RWPE1 (cell line): ENCODE measurements around the gene NDC80.

Source experiments
- CTCF ChIA-PET: fragments of 350-600 bp; sonication (Branson Sonifier 250); formaldehyde crosslinking; extraction: SDS; loops from one replicate; lab custom pipeline; 2021; lab: Yijun Ruan, JAX
- POLR2A ChIA-PET: fragments of 400-600 bp; formaldehyde crosslinking; extraction: SDS; loops from one replicate; lab custom pipeline; 2020; ENCODE audit warnings: antibody characterized with exemption; ENCODE audit not compliant: low non-redundant PET; lab: Yijun Ruan, JAX
- DNase-seq: peaks from one replicate; pipeline ENCODE4 v3.0.0; 2012; ENCODE audit warnings: low spot score
- H3K27ac ChIP-seq: fragments of 450-650 bp; 2 replicates; pipeline ENCODE4 v1.5.1; 2017
- CTCF ChIP-seq: fragments of 450-650 bp; conservative IDR thresholded peaks from 2 replicates; pipeline ENCODE4 v1.5.1; 2017; ENCODE audit warnings: low read depth, mild to moderate bottlenecking

The NDC80 gene

GRCh38 chr18:2564373-2564772 is 7.0 kb upstream of the NDC80 start:
- ChIA-PET CTCF (no interaction called here), POLR2A (no interaction called here)
- H3K27ac ChIP-seq: no peak overlapping the region
- no peak for TF ChIP-seq CTCF
- no peak for DNase-seq

GRCh38 chr18:2568129-2568528 is 3.2 kb upstream of the NDC80 start:
- TF ChIP-seq CTCF: no peak
- no peak for DNase-seq
- CTCF ChIA-PET: no interaction called here
- POLR2A ChIA-PET: no interaction called here
- no peak overlapping the region for H3K27ac ChIP-seq

- POLR2A ChIA-PET: no interaction called here
- TF ChIP-seq CTCF: no peak
- CTCF ChIA-PET: no interaction called here
- H3K27ac ChIP-seq: no peak overlapping the region
- DNase-seq: no peak
Observed at GRCh38 chr18:2568605-2569004, 2.8 kb upstream of the NDC80 start.

GRCh38 chr18:2569338-2570207 is 1.8 kb upstream of the NDC80 start:
- CTCF ChIA-PET: no interaction called here
- POLR2A ChIA-PET: no interaction called here
- DNase-seq: no peak
- no peak overlapping the region for H3K27ac ChIP-seq
- TF ChIP-seq CTCF: no peak

- TF ChIP-seq CTCF: no peak
- DNase-seq: peak; percentile 68
- ChIA-PET POLR2A (interaction anchor here (0.5 to 1.4 kb wide), 2 partner anchors 85 to 913 kb away, joined by 4 to 5 read pairs; partner anchors contain the start of gene SMCHD1), CTCF (interaction anchor here (0.6 to 0.7 kb wide), 2 partner anchors 13 to 722 kb away, joined by 3 read pairs; no protein-coding TSS in a partner anchor)
- peak overlapping the region; percentile 94 for H3K27ac ChIP-seq
Observed at GRCh38 chr18:2570772-2571199, 571 bp upstream of the NDC80 start.

GRCh38 chr18:2572171-2572569 is 813 bp downstream of the NDC80 start:
- ChIA-PET CTCF (interaction anchor here (0.6 to 1.0 kb wide), 3 partner anchors 22 to 428 kb away, joined by 3 to 4 read pairs (median 3); no protein-coding TSS in a partner anchor), POLR2A (interaction anchor here (0.7 kb wide), 1 partner anchor 86 kb away, joined by 3 read pairs; no protein-coding TSS in a partner anchor)
- DNase-seq: no peak
- no peak for TF ChIP-seq CTCF
- H3K27ac ChIP-seq: no peak overlapping the region
